ENCODE measurements around the gene CCT8. TPM values are rescaled to one million over a fixed set of nuclear protein-coding genes. Genes with fewer than 3 reads are reported as not detected.

The CCT8 gene
- 102 and 105 TPM in 2 replicates for polyA plus RNA-seq (2012; rRNA removed)
- polyA plus RNA-seq (2012; cell fraction: cytosol; rRNA removed): 150 and 189 TPM in 2 replicates
- 45.9 and 84.7 TPM in 2 replicates for polyA plus RNA-seq (2012; cell fraction: nucleus; rRNA removed)

DNA sequence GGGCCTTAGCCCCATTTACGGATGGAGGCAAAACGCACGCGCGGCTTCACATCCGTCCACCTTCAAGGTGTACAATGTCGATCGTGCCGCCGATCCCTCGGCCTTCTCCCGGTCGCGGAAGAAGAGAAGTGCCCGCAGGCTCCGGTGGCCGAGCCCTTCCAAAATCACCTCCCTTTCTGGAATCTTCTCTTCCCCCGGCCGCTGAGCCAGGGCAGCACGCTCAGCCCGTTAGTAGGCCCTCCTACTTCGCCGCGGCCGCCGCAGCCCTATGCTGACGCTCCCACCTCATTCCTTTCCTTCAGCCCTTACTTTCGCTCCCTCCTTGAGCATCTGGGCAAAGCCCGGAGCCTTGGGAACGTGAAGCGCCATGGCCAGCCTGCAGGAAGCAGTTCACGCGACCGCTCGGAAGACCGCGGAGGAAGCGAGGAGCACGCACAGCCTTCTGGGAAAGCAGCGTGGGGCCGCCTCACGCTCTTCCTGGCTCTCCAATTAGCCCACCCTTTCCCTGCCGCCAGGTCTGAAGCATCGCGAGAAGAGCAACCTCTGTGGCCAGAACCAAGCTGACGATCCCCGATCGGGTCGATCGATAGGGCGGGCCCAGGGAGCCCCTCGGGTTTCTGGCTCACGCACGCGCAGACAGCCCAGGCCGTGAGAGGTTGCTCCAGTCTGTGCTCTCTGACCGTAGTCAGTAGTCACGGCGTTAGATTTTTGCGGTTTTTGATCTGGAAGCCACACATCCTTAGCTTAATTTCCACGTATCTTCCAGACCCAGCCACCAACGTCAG, at the start of gene CCT8:
CCT8 (minus strand) TSS at position 427 of the 785 bp plus-strand sequence; CDS start at position 369, 58 bp downstream.
- peaks cover 12 to 16% of the 10 kb centered on the region in 2 experiments; a peak in 3 of 4 replicates for H3K4me1 ChIP-seq (ENCODE audit: control insufficient read depth in 1 of 2, insufficient read depth in 2 of 2, low read depth in 1 of 2, low read length in 1 of 2)
- peak; percentile 97 for TF ChIP-seq POLR2AphosphoS5 (IDR thresholded peaks at IDR 0.05; ENCODE audit: low read depth, low read length)
- TF ChIP-seq, protein P1, sequence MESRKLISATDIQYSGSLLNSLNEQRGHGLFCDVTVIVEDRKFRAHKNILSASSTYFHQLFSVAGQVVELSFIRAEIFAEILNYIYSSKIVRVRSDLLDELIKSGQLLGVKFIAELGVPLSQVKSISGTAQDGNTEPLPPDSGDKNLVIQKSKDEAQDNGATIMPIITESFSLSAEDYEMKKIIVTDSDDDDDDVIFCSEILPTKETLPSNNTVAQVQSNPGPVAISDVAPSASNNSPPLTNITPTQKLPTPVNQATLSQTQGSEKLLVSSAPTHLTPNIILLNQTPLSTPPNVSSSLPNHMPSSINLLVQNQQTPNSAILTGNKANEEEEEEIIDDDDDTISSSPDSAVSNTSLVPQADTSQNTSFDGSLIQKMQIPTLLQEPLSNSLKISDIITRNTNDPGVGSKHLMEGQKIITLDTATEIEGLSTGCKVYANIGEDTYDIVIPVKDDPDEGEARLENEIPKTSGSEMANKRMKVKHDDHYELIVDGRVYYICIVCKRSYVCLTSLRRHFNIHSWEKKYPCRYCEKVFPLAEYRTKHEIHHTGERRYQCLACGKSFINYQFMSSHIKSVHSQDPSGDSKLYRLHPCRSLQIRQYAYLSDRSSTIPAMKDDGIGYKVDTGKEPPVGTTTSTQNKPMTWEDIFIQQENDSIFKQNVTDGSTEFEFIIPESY (IDR thresholded peaks at IDR 0.05; ENCODE audit: borderline replicate concordance, low read depth): peak; percentile 100
- peak; percentile 78 for TF ChIP-seq TAF1 (IDR thresholded peaks at IDR 0.05; ENCODE audit: borderline replicate concordance, low read depth, low read length)
- peak; percentile 77; the same call in 1 of the 2 replicates for TF ChIP-seq YY1 (IDR thresholded peaks at IDR 0.05; ENCODE audit: low read depth)
- TF ChIP-seq, protein P2, sequence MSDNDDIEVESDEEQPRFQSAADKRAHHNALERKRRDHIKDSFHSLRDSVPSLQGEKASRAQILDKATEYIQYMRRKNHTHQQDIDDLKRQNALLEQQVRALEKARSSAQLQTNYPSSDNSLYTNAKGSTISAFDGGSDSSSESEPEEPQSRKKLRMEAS (IDR thresholded peaks at IDR 0.05; ENCODE audit: low read depth): peak; percentile 87
- peak; percentile 63; the same call in 1 of the 2 replicates for TF ChIP-seq RCOR1 (IDR thresholded peaks at IDR 0.05; ENCODE audit: low read length)
- peak; percentile 86 for TF ChIP-seq NRF1 (IDR thresholded peaks at IDR 0.05; ENCODE audit: low read depth, low read length)
- TF ChIP-seq CHD2 (IDR thresholded peaks at IDR 0.05; ENCODE audit: low read length, partially characterized antibody): peak; percentile 100
- peak; percentile 92 for TF ChIP-seq SIN3A (IDR thresholded peaks at IDR 0.05; ENCODE audit: borderline replicate concordance, low read depth, low read length)
- TF ChIP-seq GABPA (IDR thresholded peaks at IDR 0.05; ENCODE audit: low read depth): peak; percentile 52
- TF ChIP-seq ELF1 (IDR thresholded peaks at IDR 0.05): peak; percentile 91
- no peak for TF ChIP-seq MEF2A (IDR thresholded peaks at IDR 0.05; ENCODE audit: borderline replicate concordance, low read depth)
- TF ChIP-seq USF2 (IDR thresholded peaks at IDR 0.05; ENCODE audit: borderline replicate concordance, low read depth, low read length): no peak
- TF ChIP-seq EZH2phosphoT487 (IDR thresholded peaks at IDR 0.05; ENCODE audit: borderline replicate concordance, low read depth): no peak
- TF ChIP-seq MXI1 (IDR thresholded peaks at IDR 0.05; ENCODE audit: low read depth, low read length): peak; percentile 91
- TF ChIP-seq REST (IDR thresholded peaks at IDR 0.05; ENCODE audit: low read depth, low read length): no peak; the same call in 1 of the 2 replicates
- H3K9ac ChIP-seq: peak within 1 kb of the TSS; percentile 97
- peaks cover 23 to 25% of the 10 kb centered on the region in 2 experiments for H3K36me3 ChIP-seq (replicated peaks in 1 of 2; ENCODE audit: control insufficient read depth in 1 of 2, insufficient read depth in 2 of 2, low read length in 1 of 2)
- peak; percentile 98 for DNase-seq
- H3K27ac ChIP-seq (ENCODE audit: low read depth in 2 of 2, low read length in 1 of 2): peak within 1 kb of the TSS; percentile 90 to 95
- H4K20me1 ChIP-seq (ENCODE audit: insufficient read depth): peaks cover 29% of the 10 kb centered on the region
- peaks cover 50% of the 10 kb centered on the region for H3K79me2 ChIP-seq (ENCODE audit: insufficient read depth)
- H3K9me3 ChIP-seq: no peaks in the 10 kb centered on the region
- POLR2A ChIA-PET: interaction anchor here (0.8 to 2.5 kb wide), 4 partner anchors 15 to 71 kb away, joined by 3 to 12 read pairs (median 6); partner anchors contain the start of genes RWDD2B and USP16
- peak within 1 kb of the TSS; percentile 81 for H3K4me2 ChIP-seq
- CTCF ChIA-PET: interaction anchor here (0.6 to 1.6 kb wide), 2 partner anchors 14 to 55 kb away, joined by 3 read pairs; no protein-coding TSS in a partner anchor
- H3K9me2 ChIP-seq: no peaks in the 10 kb centered on the region
- no peaks in the 10 kb centered on the region for H3K27me3 ChIP-seq (ENCODE audit: insufficient read depth)
- peak within 1 kb of the TSS; percentile 97 to 100 for H3K4me3 ChIP-seq (ENCODE audit: low read depth in 2 of 2, low read length in 1 of 2)
- 1% methylated on average over 29 of the region's 62 CpGs for WGBS (ENCODE audit: low lambda C conversion rate)
- peak within 1 kb of the TSS; percentile 89 for H2AFZ ChIP-seq (ENCODE audit: low read depth)
- peaks cover 18% of the 10 kb centered on the region for H3F3A ChIP-seq (replicated peaks; ENCODE audit: insufficient read depth)
